ENCODE results near the gene SLC29A1. TPM values are rescaled to one million over a fixed set of nuclear protein-coding genes. Genes with fewer than 3 reads are reported as not detected.

Gene SLC29A1
- total and polyA plus RNA-seq, 9 of the 15 experiments (the other 6 are each of a cell fraction or from before 2014, with no cell fraction given) = 18.9 to 170 (median 57.7) TPM

DNA sequence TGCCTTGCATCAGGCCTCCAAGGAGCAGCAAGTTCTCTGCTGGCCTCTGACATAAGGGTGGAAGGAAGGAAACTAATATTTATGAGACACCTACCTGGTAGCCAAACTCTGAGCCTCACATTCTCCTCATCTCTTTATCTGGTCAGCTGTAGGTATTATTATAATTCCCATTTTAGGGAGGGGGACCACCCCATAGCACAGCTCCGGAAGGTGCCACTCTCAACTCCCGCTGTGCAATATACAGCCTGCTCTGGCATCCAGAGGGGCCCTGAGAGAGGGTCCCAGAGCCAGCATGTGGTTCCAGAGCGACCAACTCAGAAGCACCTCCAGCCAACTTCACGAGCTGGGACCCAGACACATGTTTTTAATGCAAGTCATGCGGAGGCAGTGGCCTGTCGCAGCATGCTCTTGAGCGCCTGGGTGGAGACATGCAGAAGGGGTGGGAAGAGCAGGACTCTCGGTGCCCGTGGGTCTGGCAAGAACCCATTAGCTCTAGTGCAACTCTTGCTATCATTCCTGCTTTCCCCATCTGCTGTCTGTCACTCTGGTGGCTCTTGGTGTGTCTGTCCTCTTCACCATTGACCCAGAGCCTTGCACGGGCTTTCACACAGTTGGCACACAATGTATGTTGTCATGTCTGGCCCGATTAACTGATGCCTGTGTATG lies 21.6 kb upstream of the SLC29A1 start (continued):
- TF ChIP-seq MAZ (CRISPR knock-in tag; conservative IDR thresholded peaks at IDR 0.05 in 1 of 2, IDR thresholded peaks at IDR 0.05 in 1 of 2) (0 out of 4 replicates have a peak, but pooled peaks of 1 of the 2 experiments have one; percentile 48), EGR1 (conservative IDR thresholded peaks at IDR 0.05) (peak; percentile 48; the same call in 1 of the 2 replicates), KDM5B (IDR thresholded peaks at IDR 0.05; ENCODE audit: insufficient replicate concordance, low read depth, low read length) (peak; percentile 48), C11orf30 (IDR thresholded peaks at IDR 0.05; ENCODE audit: low read depth) (peak; percentile 89), TEAD2 (tag; IDR thresholded peaks at IDR 0.05) (no peak), ZNF12 (CRISPR knock-in tag; IDR thresholded peaks at IDR 0.05) (no peak), L3MBTL2 (IDR thresholded peaks at IDR 0.05) (peak; percentile 92), FOXP1 (CRISPR knock-in tag; IDR thresholded peaks at IDR 0.05) (peak; percentile 37; the same call in 1 of the 2 replicates), ZNF589 (CRISPR knock-in tag; IDR thresholded peaks at IDR 0.05; ENCODE audit: low read depth) (peak; percentile 53; the same call in 1 of the 2 replicates), YY1 (IDR thresholded peaks at IDR 0.05; ENCODE audit: borderline replicate concordance in 1 of 3, control insufficient read depth in 1 of 3, extremely low read depth in 1 of 3, insufficient read depth in 3 of 3, insufficient read length in 1 of 3, insufficient replicate concordance in 2 of 3, low read depth in 1 of 3, low read length in 2 of 3) (peak in 1 of 3 experiments; percentile 13), PHF21A (IDR thresholded peaks at IDR 0.05; ENCODE audit: borderline replicate concordance, low read depth) (no peak), POLR2A (conservative IDR thresholded peaks at IDR 0.05) (0 out of 2 replicates have a peak, but pooled peaks have one; percentile 39), MYC (IDR thresholded peaks at IDR 0.05; ENCODE audit: low read depth, low read length) (peak; percentile 82), MYC (CRISPR knock-in tag; IDR thresholded peaks at IDR 0.05; ENCODE audit: borderline replicate concordance, low read depth) (no peak)
- TF ChIP-seq, protein P1, sequence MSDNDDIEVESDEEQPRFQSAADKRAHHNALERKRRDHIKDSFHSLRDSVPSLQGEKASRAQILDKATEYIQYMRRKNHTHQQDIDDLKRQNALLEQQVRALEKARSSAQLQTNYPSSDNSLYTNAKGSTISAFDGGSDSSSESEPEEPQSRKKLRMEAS (CRISPR knock-in tag; IDR thresholded peaks at IDR 0.05) = peak; percentile 96
- TF ChIP-seq, protein P2, sequence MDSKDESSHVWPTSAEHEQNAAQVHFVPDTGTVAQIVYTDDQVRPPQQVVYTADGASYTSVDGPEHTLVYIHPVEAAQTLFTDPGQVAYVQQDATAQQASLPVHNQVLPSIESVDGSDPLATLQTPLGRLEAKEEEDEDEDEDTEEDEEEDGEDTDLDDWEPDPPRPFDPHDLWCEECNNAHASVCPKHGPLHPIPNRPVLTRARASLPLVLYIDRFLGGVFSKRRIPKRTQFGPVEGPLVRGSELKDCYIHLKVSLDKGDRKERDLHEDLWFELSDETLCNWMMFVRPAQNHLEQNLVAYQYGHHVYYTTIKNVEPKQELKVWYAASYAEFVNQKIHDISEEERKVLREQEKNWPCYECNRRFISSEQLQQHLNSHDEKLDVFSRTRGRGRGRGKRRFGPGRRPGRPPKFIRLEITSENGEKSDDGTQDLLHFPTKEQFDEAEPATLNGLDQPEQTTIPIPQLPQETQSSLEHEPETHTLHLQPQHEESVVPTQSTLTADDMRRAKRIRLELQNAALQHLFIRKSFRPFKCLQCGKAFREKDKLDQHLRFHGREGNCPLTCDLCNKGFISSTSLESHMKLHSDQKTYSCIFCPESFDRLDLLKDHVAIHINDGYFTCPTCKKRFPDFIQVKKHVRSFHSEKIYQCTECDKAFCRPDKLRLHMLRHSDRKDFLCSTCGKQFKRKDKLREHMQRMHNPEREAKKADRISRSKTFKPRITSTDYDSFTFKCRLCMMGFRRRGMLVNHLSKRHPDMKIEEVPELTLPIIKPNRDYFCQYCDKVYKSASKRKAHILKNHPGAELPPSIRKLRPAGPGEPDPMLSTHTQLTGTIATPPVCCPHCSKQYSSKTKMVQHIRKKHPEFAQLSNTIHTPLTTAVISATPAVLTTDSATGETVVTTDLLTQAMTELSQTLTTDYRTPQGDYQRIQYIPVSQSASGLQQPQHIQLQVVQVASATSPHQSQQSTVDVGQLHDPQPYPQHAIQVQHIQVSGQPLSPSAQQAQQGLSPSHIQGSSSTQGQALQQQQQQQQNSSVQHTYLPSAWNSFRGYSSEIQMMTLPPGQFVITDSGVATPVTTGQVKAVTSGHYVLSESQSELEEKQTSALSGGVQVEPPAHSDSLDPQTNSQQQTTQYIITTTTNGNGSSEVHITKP (IDR thresholded peaks at IDR 0.05; ENCODE audit: partially characterized antibody) = peak; percentile 9
- TF ChIP-seq, protein P3, sequence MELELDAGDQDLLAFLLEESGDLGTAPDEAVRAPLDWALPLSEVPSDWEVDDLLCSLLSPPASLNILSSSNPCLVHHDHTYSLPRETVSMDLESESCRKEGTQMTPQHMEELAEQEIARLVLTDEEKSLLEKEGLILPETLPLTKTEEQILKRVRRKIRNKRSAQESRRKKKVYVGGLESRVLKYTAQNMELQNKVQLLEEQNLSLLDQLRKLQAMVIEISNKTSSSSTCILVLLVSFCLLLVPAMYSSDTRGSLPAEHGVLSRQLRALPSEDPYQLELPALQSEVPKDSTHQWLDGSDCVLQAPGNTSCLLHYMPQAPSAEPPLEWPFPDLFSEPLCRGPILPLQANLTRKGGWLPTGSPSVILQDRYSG (tag; conservative IDR thresholded peaks at IDR 0.05; ENCODE audit: low read depth) = peak; percentile 62
- TF ChIP-seq, protein P4, sequence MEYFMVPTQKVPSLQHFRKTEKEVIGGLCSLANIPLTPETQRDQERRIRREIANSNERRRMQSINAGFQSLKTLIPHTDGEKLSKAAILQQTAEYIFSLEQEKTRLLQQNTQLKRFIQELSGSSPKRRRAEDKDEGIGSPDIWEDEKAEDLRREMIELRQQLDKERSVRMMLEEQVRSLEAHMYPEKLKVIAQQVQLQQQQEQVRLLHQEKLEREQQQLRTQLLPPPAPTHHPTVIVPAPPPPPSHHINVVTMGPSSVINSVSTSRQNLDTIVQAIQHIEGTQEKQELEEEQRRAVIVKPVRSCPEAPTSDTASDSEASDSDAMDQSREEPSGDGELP (CRISPR knock-in tag; IDR thresholded peaks at IDR 0.05; ENCODE audit: borderline replicate concordance) = peak; percentile 80
